ENCODE results near the gene SMYD3.

DNA sequence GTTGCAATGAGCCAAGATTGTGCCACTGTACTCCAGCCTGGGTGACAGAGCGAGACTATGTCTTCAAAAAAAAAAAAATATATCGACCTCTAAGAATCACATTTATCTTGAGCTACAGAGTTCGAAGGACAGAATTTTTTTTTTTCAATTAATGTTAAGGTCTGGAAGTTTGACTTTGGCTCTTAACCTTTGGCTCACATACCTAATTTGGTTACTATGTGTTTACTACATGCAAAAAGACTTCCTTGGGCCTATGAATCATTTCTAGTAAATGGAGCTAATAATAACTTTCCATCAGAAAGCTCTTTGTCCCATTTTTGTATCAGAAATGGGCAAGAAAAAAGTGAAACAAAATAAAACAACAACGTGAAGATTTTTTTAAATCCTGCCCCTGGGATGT is 351.2 kb downstream of the SMYD3 start:
- TF ChIP-seq, protein P1, sequence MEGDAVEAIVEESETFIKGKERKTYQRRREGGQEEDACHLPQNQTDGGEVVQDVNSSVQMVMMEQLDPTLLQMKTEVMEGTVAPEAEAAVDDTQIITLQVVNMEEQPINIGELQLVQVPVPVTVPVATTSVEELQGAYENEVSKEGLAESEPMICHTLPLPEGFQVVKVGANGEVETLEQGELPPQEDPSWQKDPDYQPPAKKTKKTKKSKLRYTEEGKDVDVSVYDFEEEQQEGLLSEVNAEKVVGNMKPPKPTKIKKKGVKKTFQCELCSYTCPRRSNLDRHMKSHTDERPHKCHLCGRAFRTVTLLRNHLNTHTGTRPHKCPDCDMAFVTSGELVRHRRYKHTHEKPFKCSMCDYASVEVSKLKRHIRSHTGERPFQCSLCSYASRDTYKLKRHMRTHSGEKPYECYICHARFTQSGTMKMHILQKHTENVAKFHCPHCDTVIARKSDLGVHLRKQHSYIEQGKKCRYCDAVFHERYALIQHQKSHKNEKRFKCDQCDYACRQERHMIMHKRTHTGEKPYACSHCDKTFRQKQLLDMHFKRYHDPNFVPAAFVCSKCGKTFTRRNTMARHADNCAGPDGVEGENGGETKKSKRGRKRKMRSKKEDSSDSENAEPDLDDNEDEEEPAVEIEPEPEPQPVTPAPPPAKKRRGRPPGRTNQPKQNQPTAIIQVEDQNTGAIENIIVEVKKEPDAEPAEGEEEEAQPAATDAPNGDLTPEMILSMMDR (IDR thresholded peaks at IDR 0.05), result no peak
- TF ChIP-seq POLR2A (IDR thresholded peaks at IDR 0.05), result no peak
